Hematopoietic multipotent progenitor cell treated with erythropoietin and hydrocortisone succinate and interleukin-3 and kit ligand, for 17 days (in vitro differentiated cells): ENCODE results near the gene VEGFC.

Experiments used
- DNase-seq: peaks from one replicate; pipeline ENCODE4 v3.0.0-alpha.2; 2015; ENCODE audit warnings: low spot score

Gene VEGFC

DNA sequence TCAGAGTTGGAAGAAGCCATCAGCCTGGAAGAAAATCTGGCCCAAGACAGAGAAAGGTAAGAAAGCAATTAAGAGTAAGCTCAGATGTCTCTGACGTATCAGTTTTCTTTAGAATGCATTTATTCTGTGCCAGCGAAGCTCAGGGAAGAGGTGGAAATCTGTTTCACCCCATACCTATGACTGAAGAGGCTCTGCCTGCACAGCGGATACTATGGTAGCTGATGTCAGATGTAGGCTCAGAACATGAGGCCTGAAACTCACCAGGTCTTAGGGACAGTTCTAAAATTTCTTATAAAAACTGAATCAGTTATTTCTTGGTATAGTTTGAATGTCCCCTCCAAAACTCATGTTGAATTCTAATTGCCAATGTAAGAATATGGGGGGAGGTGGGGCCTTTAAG is 30.9 kb downstream of the VEGFC start:
- no peak for DNase-seq

DNA sequence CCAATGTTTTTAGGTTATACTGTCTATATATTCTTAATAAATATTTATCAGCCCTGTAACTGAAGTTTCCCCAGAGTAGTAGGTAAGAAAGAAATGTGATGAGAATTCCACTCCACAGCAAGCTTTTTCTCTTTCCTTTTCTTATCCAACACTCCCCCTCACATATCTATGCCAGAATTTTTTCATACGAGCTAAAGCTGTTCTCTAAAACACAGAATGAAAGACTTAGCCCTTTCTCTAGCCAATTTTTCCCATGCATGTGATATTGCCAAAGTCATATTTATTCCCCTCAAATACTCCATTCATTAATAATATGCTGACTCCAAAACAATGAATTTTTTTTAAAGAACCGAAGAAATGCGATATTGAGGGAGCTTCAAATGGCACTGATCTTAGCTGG is 32.3 kb downstream of the VEGFC start:
- DNase-seq: no peak

- no peak for DNase-seq
These were observed 34.0 kb downstream of the VEGFC start for GRCh38 chr4:176758731-176759130.

DNA sequence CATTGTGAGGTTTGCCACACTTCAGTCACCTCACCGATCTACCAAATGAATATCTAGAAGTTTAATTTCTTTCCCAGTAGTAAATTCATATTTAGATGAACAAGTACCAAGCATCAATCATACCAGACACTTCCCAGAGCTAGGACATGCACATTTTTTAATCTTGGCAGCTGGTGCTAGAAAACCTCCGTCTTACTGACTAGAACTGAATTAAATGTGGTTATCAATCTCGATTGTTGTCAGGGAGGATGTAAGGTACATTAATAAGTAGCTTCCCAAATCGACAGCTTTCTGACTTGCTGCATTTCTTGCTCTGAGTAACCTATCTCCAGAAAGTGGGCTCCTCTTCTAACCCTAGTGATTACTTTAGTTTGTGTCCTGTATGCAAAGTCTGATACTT is 34.4 kb downstream of the VEGFC start:
- no peak for DNase-seq

DNA sequence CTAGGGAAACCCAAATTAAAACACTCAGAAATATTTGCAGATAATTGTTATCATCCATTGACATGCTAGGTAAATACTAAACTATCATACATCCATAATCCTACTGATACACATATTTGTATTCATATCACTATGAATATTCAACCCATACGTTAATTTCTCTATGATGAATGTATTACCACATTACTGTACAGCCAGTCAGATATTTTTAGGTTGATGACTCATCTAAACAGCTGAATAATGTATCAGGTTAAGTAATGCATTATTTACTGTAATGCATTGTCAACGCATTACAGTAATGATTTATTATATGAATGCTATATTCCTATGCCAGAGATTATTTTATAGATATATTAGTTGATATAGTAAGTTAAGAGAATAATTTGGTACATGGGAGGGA is 37.1 kb downstream of the VEGFC start:
- no peak for DNase-seq

DNA sequence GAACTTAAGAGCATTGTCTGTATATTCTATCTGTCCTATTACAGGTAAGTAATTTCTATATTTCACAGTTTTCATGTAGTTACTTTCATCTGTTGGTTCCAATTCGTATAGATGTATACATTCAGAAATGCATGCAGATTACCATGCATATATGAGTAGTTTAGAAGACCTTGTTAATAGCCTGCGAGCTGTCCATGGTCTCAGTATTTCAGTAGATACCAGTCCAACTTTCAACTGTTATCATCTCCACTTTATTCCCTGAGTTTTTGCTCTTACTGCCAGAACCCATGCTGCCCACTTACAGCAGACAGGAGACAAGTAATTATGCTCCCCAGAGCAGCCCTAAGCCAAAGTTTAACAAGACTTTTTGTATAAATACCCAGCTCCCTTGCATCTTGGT is 37.7 kb downstream of the VEGFC start:
- DNase-seq: no peak

DNA sequence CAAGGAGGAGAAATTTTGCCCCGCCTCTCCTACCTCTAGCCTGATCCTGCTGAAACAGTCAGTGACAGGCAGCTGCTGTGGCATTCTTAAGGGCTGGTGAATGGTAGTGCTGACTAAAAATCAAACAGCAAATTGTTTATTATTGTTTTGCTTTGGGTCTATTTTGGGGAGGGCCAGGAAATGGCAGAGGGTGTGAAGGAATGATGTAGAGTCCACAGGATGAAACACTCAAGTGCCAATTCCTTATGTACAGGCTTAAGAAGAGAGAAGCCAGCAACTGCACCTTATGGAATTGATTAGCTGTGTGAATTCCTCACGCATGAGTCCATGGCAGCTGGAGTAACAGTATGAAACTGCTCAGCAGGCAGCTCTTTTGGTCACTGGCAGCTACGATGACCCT is 39.7 kb downstream of the VEGFC start:
- no peak for DNase-seq

GRCh38 chr4:176752191-176752749 is 40.5 kb downstream of the VEGFC start:
- DNase-seq: no peak

DNA sequence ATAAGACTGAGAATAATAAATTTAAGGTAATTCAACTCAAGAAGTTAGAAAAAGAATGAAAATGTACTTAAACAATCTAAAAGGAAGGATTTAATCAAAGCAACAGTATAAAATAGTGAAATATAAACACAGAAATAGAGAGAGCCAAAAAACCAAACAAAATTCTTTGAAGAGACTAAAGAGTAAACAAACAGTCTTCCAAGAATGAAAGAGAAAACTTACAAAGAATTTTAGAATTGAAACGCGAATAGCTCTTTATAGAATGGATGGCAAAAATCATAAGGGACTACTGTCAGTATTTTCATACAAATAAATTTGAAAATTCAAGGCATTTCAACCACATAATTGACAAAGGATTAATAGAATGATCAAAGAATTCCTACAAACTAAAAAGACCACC is 41.7 kb downstream of the VEGFC start:
- DNase-seq: no peak

DNA sequence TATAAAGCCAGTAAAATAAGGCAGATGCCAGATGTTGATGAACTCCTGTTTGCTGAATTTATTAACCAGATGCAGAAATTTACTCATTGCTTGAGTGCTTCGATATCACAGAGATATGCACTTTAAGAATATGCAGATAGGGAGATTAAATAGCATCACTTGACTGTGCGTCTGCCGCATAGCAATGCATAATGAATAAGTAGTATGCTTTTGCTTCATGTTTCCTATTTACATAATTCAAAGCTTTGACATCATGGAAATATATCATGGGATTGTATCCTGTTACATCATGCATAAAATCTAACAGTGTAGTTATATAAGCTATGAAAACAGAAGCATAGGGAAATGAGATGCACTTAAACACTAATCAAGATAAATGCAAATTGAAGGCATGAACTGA is 45.9 kb downstream of the VEGFC start:
- DNase-seq: no peak

GRCh38 chr4:176745902-176746301 is 46.8 kb downstream of the VEGFC start:
- no peak for DNase-seq

DNA sequence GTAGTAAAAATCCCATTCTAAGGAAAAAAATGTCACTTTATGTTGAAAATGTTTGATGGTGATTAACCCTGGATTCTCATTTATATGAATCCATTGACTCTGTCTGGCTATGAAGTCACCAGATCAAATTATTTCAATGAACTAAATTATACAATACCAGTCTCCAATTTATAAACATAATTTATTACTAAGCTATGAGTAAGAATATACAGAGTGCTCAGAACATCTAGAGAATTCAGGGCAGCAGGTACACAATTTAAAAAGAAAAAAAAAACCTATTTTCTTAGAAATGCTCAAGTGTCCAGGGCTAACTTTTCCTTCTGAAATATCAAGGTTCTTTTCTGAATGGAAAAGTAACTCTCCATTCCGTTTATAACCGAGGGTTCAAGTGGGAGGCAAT is 48.6 kb downstream of the VEGFC start:
- DNase-seq: no peak

- no peak for DNase-seq
These were observed 50.5 kb downstream of the VEGFC start for GRCh38 chr4:176742211-176742610.

DNA sequence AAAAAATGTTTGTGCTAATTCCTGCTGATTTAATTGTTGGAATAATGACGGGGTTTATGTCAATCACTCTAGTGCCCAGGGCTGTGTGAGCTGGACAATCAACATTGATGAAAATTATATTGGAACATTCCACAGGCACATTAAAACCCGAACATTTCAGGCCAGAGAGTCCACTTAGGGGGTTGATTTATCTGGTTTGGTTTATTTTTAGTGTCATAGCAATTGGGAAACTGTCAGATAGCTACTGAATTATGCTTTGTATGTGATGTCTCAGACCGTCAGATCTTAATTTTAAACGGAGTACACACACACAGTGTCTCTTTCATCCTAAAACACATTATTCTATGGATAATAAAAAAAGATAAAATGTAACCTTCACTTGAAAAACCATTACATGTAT is 51.5 kb downstream of the VEGFC start:
- DNase-seq: no peak

- DNase-seq: no peak
These were observed 57.4 kb downstream of the VEGFC start for GRCh38 chr4:176735300-176735699.

DNA sequence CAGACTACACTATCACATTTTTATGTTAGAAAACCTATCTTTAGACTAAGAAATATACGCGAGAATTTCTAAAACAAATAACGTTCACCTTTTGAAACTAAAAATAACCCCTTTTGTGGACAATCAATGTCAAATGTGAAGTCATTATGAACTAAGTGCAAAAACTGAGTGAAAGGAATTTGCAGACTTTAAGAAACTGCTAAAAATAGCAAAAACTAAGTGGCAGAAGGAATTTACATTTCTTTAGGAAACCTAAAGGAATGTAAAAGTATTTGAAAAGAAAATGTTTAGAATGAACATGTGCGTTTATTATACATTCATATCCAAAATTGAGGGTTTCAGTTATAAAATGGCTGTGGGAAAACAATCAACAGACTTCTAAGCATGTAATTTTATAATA is 58.3 kb downstream of the VEGFC start:
- no peak for DNase-seq

DNA sequence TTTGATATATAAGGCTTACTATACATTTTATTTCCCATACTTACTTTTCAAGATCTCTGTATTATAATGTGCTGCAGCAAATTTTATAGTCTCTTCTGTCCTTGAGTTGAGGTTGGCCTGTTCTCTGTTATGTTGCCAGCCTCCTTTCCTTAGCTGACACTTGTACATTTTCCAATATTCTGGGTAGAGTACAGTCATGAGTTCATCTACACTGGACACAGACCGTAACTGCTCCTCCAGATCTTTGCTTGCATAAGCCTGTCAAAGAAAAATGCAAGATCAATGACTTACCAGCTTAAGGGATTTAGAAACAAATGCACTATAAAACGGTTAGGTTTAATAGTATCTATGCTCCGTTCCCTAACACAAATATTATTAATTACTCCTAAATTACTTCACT is 63.2 kb downstream of the VEGFC start:
- no peak for DNase-seq

GRCh38 chr4:176726803-176727202 is 65.9 kb downstream of the VEGFC start:
- DNase-seq: no peak

DNA sequence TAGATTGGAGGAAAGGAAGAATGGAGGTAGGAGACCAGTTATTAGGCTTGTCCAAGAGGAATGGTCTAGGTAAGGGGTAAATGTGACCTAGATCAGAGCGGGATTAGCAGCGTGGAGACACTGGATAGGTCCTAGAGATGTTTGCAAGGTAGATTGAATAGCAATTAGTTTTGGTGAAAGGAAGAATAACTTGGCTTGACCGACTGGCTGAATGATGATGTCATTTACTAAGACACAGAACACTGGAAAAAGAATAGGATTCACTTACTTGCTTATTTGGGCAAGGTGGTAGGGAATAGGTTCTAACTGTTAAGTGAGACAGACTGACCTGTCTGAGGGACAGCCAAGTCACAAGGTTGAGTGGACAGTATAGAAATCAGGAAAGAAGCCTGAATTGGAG is 71.3 kb downstream of the VEGFC start:
- DNase-seq: no peak

GRCh38 chr4:176718881-176719280 is 73.8 kb downstream of the VEGFC start:
- no peak for DNase-seq

DNA sequence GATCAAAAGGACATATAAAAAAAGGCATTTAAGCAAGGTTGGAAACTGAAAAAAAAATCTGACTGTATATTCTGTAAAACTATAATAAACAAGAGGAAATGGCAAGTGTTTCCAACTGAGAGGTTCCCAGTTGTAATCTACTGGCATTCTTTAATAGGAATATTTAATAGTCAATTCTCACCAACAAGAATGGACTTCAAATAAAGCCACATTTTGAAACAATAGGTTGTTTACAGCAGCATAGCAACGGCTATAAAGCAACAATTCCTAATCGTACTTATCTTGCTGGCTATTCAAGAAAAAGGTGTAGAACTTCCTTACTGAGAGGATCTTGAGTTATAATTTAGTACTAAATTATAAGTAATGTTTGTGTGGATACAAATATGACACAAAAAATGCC is 75.5 kb downstream of the VEGFC start:
- no peak for DNase-seq

- no peak for DNase-seq
These were observed 83.3 kb downstream of the VEGFC start for GRCh38 chr4:176709417-176709816.

GRCh38 chr4:176708771-176709311 is 83.9 kb downstream of the VEGFC start:
- no peak for DNase-seq

DNA sequence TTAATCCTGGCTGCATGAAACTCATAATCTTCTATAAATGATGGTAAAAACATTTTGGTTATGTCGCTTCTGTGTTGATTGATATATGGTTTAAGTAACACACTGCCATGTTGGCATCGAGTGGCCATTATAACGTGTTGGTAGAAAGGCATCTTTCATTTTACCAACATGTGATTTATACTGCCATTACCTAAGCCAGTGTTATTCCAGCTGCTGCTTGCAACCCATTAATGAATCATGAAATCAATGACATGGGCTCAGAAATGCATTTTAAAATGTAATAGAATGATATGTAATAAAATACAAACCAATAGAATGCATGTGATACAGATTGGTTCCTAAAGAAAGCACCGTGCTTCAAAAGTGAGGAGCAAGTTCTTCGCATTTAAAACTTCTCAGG is 102.0 kb downstream of the VEGFC start:
- DNase-seq: no peak
